Measurements from ENCODE around the gene HSPBAP1.

- TF ChIP-seq POLR2A (IDR thresholded peaks at IDR 0.05) (no peak), CTCF (IDR thresholded peaks at IDR 0.05 in 8 of 11, conservative IDR thresholded peaks at IDR 0.05 in 3 of 11) (no peak)
These were observed 48.1 kb downstream of the HSPBAP1 start for GRCh38 chr3:122745369-122746021.

Data from spleen (tissue), 7 donors.